ENCODE data around the gene PLCB1.

DNA sequence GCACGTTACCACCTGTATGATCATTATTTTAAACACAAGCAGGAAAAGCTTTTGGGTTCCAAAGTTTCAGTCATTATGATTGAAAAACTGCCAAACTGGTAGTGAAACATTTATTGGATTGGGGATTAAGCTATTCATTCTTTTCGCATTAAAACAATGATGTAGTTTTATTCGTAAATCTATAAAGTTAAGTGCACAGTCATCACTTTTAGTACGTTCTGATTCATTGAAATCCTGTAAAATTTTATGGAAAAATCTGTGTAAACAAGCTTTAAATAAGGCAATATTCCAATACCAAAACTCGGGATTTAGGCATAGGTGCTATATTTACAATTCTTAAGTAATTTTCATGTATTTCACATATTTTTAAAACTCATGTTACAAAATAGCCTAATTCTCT, 379.9 kb downstream of the PLCB1 start:
- TF ChIP-seq, protein P1, sequence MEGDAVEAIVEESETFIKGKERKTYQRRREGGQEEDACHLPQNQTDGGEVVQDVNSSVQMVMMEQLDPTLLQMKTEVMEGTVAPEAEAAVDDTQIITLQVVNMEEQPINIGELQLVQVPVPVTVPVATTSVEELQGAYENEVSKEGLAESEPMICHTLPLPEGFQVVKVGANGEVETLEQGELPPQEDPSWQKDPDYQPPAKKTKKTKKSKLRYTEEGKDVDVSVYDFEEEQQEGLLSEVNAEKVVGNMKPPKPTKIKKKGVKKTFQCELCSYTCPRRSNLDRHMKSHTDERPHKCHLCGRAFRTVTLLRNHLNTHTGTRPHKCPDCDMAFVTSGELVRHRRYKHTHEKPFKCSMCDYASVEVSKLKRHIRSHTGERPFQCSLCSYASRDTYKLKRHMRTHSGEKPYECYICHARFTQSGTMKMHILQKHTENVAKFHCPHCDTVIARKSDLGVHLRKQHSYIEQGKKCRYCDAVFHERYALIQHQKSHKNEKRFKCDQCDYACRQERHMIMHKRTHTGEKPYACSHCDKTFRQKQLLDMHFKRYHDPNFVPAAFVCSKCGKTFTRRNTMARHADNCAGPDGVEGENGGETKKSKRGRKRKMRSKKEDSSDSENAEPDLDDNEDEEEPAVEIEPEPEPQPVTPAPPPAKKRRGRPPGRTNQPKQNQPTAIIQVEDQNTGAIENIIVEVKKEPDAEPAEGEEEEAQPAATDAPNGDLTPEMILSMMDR (conservative IDR thresholded peaks at IDR 0.05) = no peak
- TF ChIP-seq EZH2 (IDR thresholded peaks at IDR 0.05; ENCODE audit: low read depth) = no peak

All from PC-9 (cell line).